Endothelial cell of hepatic sinusoid (primary cell): ENCODE data around the gene PC.
"Not testable (repeated sequence)": the region's sequence is repeated elsewhere in the genome, so short reads cannot be mapped to it uniquely, and the experiment has no call there.

Experiments
- in situ Hi-C: cut with HindIII; loops from 2 replicates; pipeline ENCODE4 v1.10.0; 2017; ENCODE audit warnings: low sequenced_read_pairs

The PC gene, protein sequence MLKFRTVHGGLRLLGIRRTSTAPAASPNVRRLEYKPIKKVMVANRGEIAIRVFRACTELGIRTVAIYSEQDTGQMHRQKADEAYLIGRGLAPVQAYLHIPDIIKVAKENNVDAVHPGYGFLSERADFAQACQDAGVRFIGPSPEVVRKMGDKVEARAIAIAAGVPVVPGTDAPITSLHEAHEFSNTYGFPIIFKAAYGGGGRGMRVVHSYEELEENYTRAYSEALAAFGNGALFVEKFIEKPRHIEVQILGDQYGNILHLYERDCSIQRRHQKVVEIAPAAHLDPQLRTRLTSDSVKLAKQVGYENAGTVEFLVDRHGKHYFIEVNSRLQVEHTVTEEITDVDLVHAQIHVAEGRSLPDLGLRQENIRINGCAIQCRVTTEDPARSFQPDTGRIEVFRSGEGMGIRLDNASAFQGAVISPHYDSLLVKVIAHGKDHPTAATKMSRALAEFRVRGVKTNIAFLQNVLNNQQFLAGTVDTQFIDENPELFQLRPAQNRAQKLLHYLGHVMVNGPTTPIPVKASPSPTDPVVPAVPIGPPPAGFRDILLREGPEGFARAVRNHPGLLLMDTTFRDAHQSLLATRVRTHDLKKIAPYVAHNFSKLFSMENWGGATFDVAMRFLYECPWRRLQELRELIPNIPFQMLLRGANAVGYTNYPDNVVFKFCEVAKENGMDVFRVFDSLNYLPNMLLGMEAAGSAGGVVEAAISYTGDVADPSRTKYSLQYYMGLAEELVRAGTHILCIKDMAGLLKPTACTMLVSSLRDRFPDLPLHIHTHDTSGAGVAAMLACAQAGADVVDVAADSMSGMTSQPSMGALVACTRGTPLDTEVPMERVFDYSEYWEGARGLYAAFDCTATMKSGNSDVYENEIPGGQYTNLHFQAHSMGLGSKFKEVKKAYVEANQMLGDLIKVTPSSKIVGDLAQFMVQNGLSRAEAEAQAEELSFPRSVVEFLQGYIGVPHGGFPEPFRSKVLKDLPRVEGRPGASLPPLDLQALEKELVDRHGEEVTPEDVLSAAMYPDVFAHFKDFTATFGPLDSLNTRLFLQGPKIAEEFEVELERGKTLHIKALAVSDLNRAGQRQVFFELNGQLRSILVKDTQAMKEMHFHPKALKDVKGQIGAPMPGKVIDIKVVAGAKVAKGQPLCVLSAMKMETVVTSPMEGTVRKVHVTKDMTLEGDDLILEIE

DNA sequence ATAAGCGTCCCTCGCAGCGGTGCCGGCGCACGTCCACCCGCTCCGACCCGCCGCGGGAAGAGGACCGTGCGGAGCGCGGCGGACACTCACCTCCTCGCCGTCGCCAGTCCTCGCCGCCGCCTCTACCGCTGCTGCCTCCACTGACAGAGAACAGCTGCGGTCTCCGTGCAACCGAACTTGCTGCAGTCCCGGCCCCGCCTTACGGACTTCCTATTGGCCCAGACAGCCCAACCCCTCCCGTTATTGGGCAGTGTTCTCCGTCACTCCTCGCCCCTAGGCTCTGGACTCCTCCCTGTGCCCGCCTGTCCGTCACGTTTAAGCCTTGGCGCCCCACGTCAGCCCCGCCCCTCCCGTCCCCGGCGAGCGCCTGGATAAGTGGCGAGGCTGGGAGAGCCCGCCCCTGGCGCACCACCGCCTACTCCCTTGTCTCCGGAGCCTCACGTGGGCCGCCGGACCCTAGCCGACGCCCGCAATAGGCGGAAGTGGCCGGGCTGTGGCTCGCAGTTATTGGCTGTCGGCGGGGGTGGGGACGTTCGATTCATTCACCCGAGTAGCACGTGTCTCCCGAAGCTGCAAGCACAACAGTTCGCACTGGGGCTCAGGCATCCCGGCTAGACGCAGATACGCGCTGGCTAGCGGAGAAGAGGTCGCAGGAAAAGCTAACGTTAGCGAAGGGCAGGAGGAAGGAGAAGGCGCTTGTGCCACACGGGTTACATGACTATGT lies at the start of gene PC:
TSS of gene PC (minus strand) at position 152 of the 724 bp plus-strand sequence. CDS start 86,224 bp downstream, outside the sequence.
- in situ Hi-C loops, result no loop called here

DNA sequence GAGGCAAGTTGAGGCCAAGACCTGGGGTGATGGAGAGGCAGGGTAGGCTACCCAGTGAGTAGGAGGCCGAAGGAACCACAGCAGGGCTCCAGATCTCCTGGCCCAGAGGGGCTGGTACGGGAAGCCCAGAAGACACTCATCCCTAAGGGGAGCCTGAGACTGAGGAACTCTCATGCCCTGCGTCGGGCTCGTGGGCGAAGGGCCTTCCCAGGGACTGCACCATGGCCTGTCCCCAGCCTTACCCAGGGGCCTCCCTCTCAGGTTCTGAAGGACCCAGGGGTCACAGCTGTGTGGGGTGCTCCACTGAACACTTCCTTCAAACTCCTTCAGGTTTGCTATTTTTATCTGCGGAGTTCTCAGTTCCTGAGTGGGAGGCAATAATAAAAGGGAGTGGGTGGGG lies 48.9 kb upstream of the PC start:
- in situ Hi-C loops, result no loop called here

DNA sequence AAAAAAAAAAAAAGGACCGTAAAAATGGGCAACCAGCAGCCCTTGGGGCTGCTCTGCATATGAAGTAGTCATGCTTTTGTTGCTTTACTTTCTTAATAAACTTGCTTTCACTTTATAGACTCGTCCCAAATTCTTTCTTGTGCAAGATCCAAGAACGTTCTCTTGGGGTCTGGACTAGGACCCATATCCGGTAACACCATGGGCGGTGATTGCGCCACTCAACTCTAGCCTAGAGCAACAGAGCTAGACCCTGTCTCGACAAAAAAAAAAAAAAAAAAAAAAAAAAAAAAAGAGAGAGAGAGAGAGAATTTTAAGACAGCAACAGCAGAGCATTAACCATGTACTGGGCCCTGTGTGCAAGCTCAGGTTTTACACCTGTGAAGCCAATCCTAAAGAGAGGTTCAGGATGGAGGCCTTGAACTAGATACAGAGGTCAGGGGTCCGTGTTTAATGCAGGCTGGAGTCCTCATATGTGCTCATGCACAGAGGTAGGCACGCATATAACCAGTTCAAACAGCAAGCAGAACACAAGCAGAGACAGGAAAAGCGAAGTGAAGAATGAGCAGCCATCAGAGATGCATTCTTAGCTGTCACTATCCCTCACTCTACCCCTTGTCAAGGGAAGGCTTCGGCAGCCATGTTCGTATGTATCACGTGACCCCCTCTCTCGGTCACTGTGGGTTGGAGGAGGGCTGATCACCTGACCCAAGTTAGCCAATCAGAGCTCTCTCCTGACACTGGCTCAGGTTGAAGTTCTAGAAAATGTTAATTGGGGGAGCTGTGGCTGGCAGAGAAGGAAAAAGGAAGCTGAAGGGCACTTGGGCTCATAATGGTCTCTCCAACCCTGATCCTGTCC lies 48.1 kb upstream of the PC start:
- in situ Hi-C loops, result no loop called here

DNA sequence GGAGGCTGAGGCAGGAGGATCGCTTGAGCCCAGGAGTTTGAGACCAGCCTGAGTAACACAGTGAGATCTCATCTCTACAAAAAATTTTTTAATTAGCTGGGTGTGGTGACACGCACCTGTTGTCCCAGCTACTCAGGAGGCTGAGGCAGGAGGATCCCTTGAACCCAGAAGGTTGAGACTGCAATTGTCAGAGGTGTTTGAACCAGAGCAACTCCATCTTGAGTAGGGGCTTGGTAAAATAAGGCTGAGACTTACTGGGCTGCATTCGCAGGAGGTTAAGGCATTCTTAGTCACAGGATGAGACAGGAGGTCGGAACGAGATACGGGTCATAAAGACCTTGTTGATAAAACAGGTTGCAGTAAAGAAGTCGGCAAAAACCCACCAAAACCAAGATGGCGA lies 47.0 kb upstream of the PC start:
- in situ Hi-C loops, result not testable (repeated sequence)

DNA sequence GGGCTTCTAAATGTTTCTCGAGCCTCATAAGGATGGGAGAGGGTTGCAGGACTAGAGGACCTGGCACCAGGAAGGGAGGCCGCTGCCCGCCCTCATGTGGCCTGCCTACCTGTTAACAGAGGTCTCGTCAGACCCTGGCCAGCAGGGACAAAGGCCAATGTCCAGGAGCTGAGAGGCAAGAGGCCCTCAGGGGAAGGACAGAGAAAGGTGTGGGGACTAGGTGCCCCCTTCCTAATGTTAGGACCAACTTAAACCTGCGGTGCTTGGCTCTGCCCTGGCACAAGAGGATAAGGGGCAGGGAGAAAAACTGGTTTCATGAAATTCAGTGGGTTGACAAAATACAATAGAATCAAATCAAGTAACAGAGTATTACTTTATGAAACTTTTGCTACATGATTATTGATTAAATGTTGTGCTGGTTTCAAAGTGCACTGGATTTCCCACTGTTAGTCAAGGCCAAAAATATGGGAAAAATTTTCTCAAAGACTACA lies 44.8 kb upstream of the PC start:
- in situ Hi-C loops, result no loop called here

DNA sequence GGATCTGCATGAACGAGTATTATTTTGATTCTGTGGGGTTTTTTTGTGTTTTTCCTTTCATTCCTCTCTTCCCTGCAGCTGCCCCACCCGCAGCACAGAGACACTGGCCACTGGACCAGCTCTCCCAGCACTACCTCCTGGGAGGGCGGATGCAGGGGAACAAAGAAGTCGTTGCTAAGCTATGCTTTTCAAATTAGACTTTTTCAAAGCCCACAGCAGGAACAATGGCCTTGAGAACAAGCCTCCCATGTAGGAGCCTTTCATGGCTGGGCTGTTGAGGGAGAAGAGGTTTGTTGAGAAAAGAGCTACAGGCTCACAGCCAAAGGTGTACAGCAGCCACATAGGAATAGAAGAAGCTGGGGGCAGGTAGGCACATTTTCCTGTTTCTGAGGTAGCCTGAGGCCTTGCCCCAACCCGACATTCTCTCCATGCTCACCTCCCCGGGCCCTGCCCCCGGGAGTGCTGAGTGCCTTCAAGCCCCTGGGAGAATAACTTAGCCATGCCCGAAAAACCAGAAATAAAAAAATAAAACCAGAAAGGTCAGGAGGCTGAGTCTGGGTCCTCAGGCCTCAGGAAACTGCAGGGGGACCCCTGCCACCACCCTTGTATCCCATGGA lies 44.2 kb upstream of the PC start:
- in situ Hi-C loops, result no loop called here

DNA sequence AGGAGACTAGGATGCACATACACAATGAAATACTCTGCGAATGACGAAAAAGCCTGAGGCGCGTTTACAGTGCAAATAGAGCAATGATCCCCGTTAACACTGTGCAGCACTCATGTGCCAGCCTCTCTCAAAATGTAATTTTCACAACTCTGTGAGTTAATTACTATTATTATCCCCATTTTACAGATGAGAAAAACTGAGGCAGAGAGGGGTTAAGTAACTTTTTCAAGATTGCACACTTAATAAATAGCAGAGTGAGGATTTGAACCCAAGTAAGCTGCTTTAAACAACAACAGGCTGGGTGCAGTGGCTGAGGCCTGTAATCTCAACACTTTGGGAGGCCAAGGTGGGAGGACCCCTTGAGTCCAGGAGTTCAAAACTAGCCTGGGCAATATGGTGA lies 43.1 kb upstream of the PC start:
- in situ Hi-C loops, result no loop called here

DNA sequence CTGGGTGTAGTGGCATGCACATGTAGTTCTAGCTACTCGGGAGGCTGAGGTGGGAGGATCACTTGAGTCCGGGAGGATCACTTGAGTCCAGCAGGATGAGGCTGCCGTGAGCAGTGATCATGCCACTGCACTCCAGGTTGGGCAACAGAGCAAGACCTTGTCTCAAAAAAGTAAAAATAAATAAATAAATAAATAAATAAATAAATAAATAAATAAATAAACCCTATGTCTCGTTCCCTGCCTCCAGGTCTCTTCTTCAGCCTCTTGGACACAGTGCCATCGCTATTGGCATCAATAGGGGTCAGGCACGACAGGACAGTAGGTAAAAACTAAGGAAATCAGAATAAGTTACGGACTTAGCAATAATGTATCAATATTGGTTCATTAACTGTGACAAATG lies 41.4 kb upstream of the PC start:
- in situ Hi-C loops, result no loop called here

DNA sequence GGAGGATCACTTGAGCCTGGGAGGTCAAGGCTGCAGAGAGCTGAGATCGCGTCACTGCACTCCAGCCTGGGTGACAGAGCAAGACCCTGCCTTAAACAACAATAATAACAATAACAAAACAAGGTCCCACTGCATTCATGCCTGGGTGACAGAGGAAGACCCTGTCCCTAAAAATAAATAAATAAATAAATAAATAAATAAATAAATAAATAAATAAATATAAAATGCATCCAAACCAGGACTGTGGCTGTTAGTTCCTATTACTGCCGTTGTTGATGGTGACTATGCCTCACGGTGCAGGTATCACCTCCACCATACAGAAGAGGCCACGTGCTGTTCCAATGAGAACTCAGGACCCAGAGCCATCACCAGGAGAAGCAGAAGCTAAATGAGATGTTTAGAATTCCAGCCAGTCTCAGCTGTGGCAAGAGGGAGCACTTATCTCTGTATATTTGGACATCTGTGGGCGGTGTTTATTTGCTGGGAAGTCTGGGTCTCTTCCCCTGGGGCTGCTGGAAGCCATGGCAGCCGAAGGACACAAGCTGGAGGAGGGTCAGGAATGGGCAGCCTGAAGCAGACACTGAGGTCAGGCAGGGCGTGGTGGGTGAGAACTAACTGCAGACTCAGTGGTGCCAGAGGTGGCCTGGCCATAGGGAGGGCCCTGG lies 38.6 kb upstream of the PC start:
- in situ Hi-C loops, result no loop called here

DNA sequence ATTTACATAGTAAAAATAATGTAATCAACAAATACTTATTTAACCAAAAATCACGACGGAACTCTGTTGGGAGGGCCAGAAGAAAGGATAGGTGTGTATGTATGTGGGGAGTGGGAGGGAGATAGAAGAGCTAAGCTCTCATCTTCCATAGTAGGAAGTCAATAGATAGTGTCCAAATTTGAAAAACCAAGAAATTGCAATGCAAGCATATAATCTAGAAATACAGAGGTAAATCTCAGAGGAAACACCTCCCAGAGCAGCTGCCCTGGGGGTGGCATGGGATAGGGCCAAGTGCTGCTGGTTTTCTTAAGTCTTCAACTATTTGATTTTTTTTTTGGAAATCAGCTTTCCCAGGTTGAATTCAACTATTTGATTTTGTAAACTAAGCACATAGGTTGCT lies 33.9 kb upstream of the PC start:
- in situ Hi-C loops, result no loop called here

DNA sequence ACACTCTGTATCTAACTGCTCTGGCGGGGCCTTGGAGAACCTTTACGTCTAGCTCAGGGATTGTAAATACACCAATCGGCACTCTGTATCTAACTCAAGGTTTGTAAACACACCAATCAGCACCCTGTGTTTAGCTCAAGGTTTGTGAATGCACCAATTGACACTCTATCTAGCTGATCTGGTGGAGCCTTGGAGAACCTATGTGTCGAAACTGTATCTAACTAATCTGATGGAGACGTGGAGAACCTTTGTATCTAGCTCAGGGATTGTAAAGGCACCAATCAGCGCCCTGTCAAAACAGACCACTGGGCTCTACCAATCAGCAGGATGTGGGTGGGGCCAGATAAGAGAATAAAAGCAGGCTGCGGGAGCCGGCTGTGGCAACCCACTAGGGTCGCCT lies 31.2 kb upstream of the PC start:
- in situ Hi-C loops, result not testable (repeated sequence)

DNA sequence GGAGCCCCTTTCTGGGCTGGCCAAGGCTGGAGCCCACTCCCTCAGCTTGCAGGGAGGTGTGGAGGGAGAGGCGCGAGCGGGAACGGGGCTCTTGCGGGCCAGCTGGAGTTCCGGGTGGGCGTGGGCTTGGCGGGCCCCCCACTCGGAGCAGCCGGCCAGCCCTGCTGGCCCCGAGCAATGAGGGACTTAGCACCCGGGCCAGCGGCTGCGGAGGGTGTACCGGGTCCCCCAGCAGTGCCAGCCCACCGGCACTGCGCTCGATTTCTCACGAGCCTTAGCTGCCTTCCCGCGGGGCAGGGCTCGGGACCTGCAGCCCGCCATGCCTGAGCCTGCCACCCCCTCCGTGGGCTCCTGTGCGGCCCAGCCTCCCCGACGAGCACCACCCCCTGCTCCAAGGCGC lies 30.6 kb upstream of the PC start:
- in situ Hi-C loops, result not testable (repeated sequence)

DNA sequence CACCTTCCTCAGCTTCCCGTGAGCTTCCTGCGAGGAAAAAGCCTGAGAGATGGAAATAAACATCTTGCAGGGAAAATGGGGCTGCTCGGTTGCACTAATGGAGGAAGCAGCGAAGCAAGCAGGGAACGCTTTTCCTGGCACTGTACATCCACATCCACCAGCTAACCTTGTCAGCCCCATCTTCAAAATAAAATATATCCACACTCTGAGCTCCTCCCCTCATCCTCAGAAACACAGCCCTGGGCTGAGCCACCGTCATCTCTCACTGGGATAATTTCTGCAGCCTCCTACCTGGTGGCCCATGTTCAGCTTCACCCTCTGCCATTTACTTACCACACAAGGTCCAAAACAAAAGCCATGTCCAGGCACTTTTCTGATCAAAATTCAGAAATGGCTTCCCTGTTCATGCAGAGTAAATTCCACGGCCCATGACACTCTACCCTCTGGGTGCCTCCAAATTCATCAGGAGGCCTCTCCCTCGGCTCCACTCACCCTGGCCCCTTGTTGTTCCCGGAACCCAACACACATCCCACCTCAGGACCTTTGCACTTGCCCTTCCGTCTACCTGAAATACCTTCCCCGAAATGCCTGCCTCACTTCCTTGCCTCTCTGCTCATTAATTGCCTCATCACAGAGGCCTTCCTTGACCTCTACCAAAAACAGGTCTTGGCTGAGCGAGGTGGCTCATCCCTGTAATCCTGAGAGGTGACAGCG lies 29.9 kb upstream of the PC start:
- in situ Hi-C loops, result no loop called here

DNA sequence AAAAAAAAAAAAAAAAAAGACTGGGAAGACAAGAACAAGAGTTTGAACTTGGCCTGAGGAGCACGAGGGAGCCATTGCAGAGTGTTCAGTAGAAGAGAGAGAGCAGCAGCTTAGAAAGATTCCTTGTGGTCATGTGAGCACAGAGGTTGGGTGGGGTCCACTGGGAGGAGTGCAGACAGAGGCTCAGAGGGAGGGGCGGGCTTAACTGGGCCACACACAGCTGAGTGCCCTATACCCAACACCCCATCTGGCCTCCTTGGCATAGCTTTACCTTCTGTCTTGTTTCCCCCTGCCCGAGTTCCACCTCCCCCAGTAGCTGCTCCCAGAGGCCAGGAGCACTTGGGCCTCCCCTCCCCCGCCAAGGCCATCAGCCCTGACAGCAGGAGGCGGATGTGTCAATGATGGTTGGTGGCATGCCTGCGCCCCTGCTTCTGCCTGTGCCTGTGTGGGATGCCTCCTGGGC lies 29.0 kb upstream of the PC start:
- in situ Hi-C loops, result no loop called here

DNA sequence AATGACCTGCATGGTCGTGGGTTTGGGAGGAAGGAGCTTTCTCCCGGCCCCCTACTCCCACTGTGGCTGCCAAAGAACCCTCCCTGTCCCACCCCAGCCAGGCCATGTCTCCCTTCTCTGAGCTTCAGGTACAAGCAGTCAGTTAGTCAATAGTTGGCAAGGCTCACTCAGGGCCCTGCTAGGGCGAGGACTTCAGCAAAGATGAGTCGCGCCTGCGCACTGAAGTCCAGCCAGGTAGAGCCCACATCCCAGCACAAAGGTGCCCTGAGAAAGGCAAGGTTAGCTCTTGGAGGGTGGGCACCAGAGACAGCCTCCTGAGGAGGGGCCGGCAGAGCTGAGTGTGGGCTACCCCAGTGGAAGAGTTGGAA lies 28.0 kb upstream of the PC start:
- in situ Hi-C loops, result no loop called here

DNA sequence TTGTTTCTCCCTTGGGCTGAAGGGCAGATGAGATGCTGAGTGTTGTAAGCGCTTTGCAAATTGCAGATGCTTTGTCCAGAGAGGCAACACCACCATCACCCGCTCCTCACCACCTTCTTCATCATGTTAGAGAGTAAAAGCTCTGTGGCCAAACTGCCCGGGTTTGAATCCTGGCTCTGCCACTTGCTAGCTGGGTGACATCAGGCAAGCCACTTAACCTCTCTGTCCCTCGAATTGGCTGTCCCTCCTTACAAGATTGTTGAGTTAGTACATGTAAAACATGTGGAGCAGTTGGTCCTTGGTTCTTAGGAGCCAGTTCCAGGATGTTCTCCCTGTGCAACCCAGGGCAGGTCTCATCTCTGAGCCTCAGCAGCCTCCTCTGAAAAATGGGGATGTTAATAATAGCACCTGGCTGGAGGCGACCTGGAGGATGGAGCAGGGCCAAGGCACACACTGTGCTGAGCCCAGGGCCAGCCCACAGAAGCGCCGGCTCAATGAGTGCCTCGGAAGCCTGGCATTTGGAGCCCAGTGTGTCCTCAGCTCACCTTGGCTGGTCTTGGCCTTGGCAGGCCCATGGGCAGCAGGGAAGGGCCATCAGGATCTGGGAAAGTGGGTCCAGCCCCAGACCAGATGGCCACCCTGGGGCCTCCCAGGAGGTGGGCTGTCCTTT lies 27.5 kb upstream of the PC start:
- in situ Hi-C loops, result no loop called here

DNA sequence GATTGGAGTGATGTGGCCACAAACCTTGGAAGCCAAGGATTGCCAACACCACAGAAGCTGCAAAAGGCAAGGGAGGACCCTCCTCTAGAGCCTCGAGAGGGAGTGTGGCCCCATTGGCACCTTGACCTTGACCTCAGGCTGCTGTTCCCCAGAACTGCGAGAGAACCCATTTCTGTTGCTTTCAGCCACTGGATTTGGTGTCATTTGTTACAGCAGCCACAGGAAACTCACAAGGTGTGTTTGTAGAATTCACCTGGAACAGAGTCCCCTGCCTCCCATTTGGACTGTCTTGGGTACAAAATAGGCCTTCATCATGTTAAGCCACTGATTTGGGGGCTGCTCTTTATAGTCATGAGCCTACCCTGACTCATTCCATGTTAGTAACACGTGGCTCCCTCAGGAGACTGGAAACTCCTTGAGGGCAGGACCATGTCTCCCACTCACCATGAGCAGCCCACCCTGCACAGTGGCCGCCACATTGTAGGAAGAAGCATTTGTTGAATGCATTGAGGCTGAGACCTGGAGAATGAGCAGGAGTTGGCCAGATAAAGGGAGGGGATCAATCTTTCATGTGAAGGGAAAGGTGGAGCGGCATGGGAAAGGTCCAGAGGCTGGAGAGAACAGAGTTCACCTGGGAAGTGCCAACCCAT lies 25.2 kb upstream of the PC start:
- in situ Hi-C loops, result no loop called here
